SK-N-SH (cell line): ENCODE results near the gene DUSP9. TPM values are rescaled to one million over a fixed set of nuclear protein-coding genes. Genes with fewer than 3 reads are reported as not detected.
A peak's percentile ranks its signal among the peaks of the same experiment; 100 is the strongest.

ENCODE experiments used
- CTCF ChIA-PET: fragments of 300-600, 350-600 bp; formaldehyde crosslinking; extraction: SDS; loops from one replicate; lab custom pipeline; 2021; lab: Yijun Ruan, JAX
- POLR2A ChIA-PET: fragments of 350-600 bp; sonication (Branson Sonifier 250); formaldehyde crosslinking; extraction: SDS; loops from one replicate; lab custom pipeline; 2020; ENCODE audit warnings: antibody characterized with exemption, inconsistent platforms; lab: Yijun Ruan, JAX
- DNase-seq: peaks from one replicate; pipeline ENCODE4 v3.0.0; 2012
- H2AFZ ChIP-seq: fragments of 200-600 bp; sonication (generic); 2 replicates; pipeline ENCODE4 v1.8.1; 2016; ENCODE audit warnings: antibody characterized with exemption, mild to moderate bottlenecking, low read depth
- H3F3A ChIP-seq: fragments of 200-600 bp; sonication (generic); replicated peaks from 2 replicates; pipeline ENCODE3; 2016; ENCODE audit warnings: antibody characterized with exemption, mild to moderate bottlenecking; ENCODE audit not compliant: insufficient read depth
- H3K27ac ChIP-seq, 2 experiments: fragments of 200-500 bp in 1 of 2; fragments of 200-600 bp in 1 of 2; sonication (Bioruptor generic) in 1 of 2; sonication (generic), shearing (Covaris generic) in 1 of 2; 2 replicates each; pipeline versions ENCODE4 v1.5.1 to v1.6.1; 2014 to 2016; ENCODE audit warnings: low read depth in 2 of 2, inconsistent platforms in 1 of 2, low read length in 1 of 2, mild to moderate bottlenecking in 1 of 2, mixed read lengths in 1 of 2
- H3K27me3 ChIP-seq: fragments of 200-600 bp; sonication (generic), shearing (Covaris generic); 2 replicates; pipeline ENCODE4 v1.6.1; 2016; ENCODE audit warnings: mixed run types; ENCODE audit not compliant: insufficient read depth
- H3K36me3 ChIP-seq, 2 experiments: fragments of 200-500 bp in 1 of 2; fragments of 200-600 bp in 1 of 2; sonication (Bioruptor generic) in 1 of 2; sonication (generic) in 1 of 2; replicated peaks in 1 of 2; 2 replicates each; pipeline versions ENCODE3 to v1.5.1; 2014 to 2016; ENCODE audit warnings: low read length in 1 of 2, mild to moderate bottlenecking in 1 of 2; ENCODE audit not compliant: insufficient read depth in 2 of 2, control insufficient read depth in 1 of 2
- H3K4me1 ChIP-seq, 2 experiments: fragments of 200-500 bp in 1 of 2; fragments of 200-600 bp in 1 of 2; sonication (Bioruptor generic) in 1 of 2; sonication (generic), shearing (Covaris generic) in 1 of 2; 2 replicates each; pipeline versions ENCODE4 v1.5.1 to v1.6.1; 2014 to 2016; ENCODE audit warnings: low read depth in 1 of 2, low read length in 1 of 2, mixed run types in 1 of 2; ENCODE audit not compliant: insufficient read depth in 2 of 2, control insufficient read depth in 1 of 2
- H3K4me2 ChIP-seq: fragments of 200-600 bp; sonication (generic), shearing (Covaris generic); 2 replicates; pipeline ENCODE4 v1.6.1; 2017; ENCODE audit warnings: mixed run types
- H3K4me3 ChIP-seq, 2 experiments: fragments of 200-500 bp in 1 of 2; fragments of 200-600 bp in 1 of 2; sonication (Bioruptor generic) in 1 of 2; sonication (generic), shearing (Covaris generic) in 1 of 2; 2 replicates each; pipeline versions ENCODE4 v1.5.1 to v1.8.1; 2014 to 2016; ENCODE audit warnings: low read depth in 2 of 2, inconsistent platforms in 1 of 2, low read length in 1 of 2, mild to moderate bottlenecking in 1 of 2, mixed read lengths in 1 of 2, moderate library complexity in 1 of 2
- H3K79me2 ChIP-seq: fragments of 200-600 bp; sonication (generic); 2 replicates; pipeline ENCODE4 v1.8.1; 2017; ENCODE audit warnings: mild to moderate bottlenecking; ENCODE audit not compliant: insufficient read depth
- H3K9ac ChIP-seq: fragments of 200-600 bp; sonication (generic); 2 replicates; pipeline ENCODE4 v1.6.1; 2017; ENCODE audit warnings: mixed run types
- H3K9me2 ChIP-seq: fragments of 200-600 bp; sonication (generic); 2 replicates; pipeline ENCODE4 v1.6.1; 2017; ENCODE audit warnings: mixed run types
- H3K9me3 ChIP-seq: fragments of 200-600 bp; sonication (generic); 2 replicates; pipeline ENCODE4 v1.6.1; 2017; ENCODE audit warnings: mixed run types, mild to moderate bottlenecking, moderate library complexity
- H4K20me1 ChIP-seq: fragments of 200-600 bp; sonication (generic); 2 replicates; pipeline ENCODE4 v1.6.1; 2017; ENCODE audit warnings: mild to moderate bottlenecking, mixed run types; ENCODE audit not compliant: insufficient read depth
- FOXJ3 ChIP-seq: sonication (generic); formaldehyde crosslinking; IDR thresholded peaks from 2 replicates; pipeline ENCODE4 v1.5.1; 2020; ENCODE audit warnings: mild to moderate bottlenecking, missing genetic modification reagents
- FOXM1 ChIP-seq: IDR thresholded peaks from 2 replicates; pipeline ENCODE4 v1.4.0; 2012; ENCODE audit warnings: low read depth, mild to moderate bottlenecking
- GABPA ChIP-seq: IDR thresholded peaks from 2 replicates; pipeline ENCODE4 v1.4.0; 2012; ENCODE audit warnings: low read depth, mild to moderate bottlenecking
- JUND ChIP-seq: IDR thresholded peaks from 2 replicates; pipeline ENCODE4 v1.4.0; 2012
- MEF2A ChIP-seq: IDR thresholded peaks from 2 replicates; pipeline ENCODE4 v1.4.0; 2012; ENCODE audit warnings: low read depth, borderline replicate concordance
- NFIC ChIP-seq: IDR thresholded peaks from 2 replicates; pipeline ENCODE4 v1.4.0; 2012; ENCODE audit warnings: borderline replicate concordance
- POLR2AphosphoS5 ChIP-seq: IDR thresholded peaks from 2 replicates; pipeline ENCODE4 v1.6.1; 2012; ENCODE audit warnings: low read depth, low read length
- RCOR1 ChIP-seq: fragments of 150-350 bp; IDR thresholded peaks from 2 replicates; pipeline ENCODE4 v1.6.1; 2017; ENCODE audit warnings: antibody characterized with exemption, low read length
- SMC3 ChIP-seq: IDR thresholded peaks from 2 replicates; pipeline ENCODE4 v1.6.1; 2012; ENCODE audit warnings: low read depth, low read length, improper control_type of control experiment
- TAF1 ChIP-seq: IDR thresholded peaks from 2 replicates; pipeline ENCODE4 v1.6.1; 2012; ENCODE audit warnings: low read depth, mild to moderate bottlenecking, low read length, moderate library complexity, borderline replicate concordance
- TCF12 ChIP-seq: IDR thresholded peaks from 2 replicates; pipeline ENCODE4 v1.4.0; 2012
- TEAD4 ChIP-seq: IDR thresholded peaks from 2 replicates; pipeline ENCODE4 v1.4.0; 2012; ENCODE audit warnings: mild to moderate bottlenecking, borderline replicate concordance; ENCODE audit not compliant: insufficient read depth
- WGBS: methylation state at CpG from one replicate; pipeline ENCODE4 v1.1.6; 2017; ENCODE audit warnings: low lambda C conversion rate; 5-methylcytosine and 5-hydroxymethylcytosine counted together
- polyA plus RNA-seq, 3 experiments: library from polyadenylated mRNA; depleted of rRNA; stranded (reverse); fragments of >200 nt; gene quantifications; 2 replicates each; pipeline ENCODE4 v1.2.3, GENCODE V29; 2012
- TF ChIP-seq, protein P1 (sequence below): IDR thresholded peaks from 2 replicates; pipeline ENCODE4 v1.6.1; 2012; ENCODE audit warnings: mild to moderate bottlenecking, low read depth, low read length, moderate library complexity
- TF ChIP-seq, protein P2 (sequence below): fragments of 150-350 bp; IDR thresholded peaks from 2 replicates; pipeline ENCODE4 v1.6.1; 2017; ENCODE audit warnings: antibody characterized with exemption, low read length, low read depth, borderline replicate concordance
- TF ChIP-seq, protein P3 (sequence below): IDR thresholded peaks from 2 replicates; pipeline ENCODE4 v1.4.0; 2012; ENCODE audit warnings: low read depth, borderline replicate concordance

Gene DUSP9
- polyA plus RNA-seq, 1 of the 3 experiments (the other 2 are of a cell fraction), result 0.05 TPM

DNA sequence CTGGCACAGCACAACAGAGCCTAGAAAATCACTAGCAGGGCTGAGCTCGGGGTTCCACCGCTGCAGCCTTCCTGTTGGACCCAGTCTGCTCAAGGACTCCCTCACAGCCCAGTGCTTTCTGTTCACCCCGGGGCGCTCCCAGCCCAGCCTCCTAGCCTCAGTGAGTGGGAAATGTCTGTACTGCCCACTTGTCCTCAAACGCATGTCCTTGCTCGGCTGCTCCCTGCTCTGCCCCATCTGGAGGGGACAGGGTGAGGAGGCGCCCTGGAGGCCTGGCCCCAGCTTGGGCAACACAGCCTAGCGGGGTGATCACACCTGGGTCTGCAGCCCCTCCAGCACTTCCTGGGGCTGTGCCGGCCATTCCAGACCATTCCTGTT, 36.2 kb upstream of the DUSP9 start:
- peaks cover 0 to 10% of the 10 kb centered on the region in 2 experiments; a peak in 1 of 4 replicates for H3K4me1 ChIP-seq
- ChIA-PET CTCF (interaction anchor here (1.1 to 13.0 kb wide), 16 partner anchors 11 to 95 kb away, joined by 3 to 128 read pairs (median 10); partner anchors contain the start of genes CCNQ and DUSP9), POLR2A (interaction anchor here (0.6 to 1.2 kb wide), 2 partner anchors 13 to 361 kb away, joined by 3 read pairs; no protein-coding TSS in a partner anchor)
- H3K9me3 ChIP-seq, result no peaks in the 10 kb centered on the region
- peak overlapping the region; percentile 67; the same call in 1 of the 2 replicates for H3K4me2 ChIP-seq
- peak overlapping the region in 1 of 2 experiments; percentile 37; a peak in 1 of 4 replicates for H3K4me3 ChIP-seq
- no peaks in the 10 kb centered on the region for H3K9me2 ChIP-seq
- no peak overlapping the region for H2AFZ ChIP-seq
- H3K27ac ChIP-seq, result peak overlapping the region in 1 of 2 experiments; percentile 64; a peak in 1 of 4 replicates
- WGBS, result 64% methylated on average over 7 of the region's 9 CpGs
- no peaks in the 10 kb centered on the region for H3F3A ChIP-seq
- no peaks in the 10 kb centered on the region for H3K79me2 ChIP-seq
- TF ChIP-seq NFIC (no peak), TAF1 (no peak), POLR2AphosphoS5 (no peak), FOXM1 (no peak), FOXJ3 (CRISPR knock-in tag) (no peak), SMC3 (no peak), MEF2A (no peak), GABPA (no peak), RCOR1 (no peak), TCF12 (no peak), JUND (no peak), TEAD4 (no peak)
- TF ChIP-seq, protein P1, sequence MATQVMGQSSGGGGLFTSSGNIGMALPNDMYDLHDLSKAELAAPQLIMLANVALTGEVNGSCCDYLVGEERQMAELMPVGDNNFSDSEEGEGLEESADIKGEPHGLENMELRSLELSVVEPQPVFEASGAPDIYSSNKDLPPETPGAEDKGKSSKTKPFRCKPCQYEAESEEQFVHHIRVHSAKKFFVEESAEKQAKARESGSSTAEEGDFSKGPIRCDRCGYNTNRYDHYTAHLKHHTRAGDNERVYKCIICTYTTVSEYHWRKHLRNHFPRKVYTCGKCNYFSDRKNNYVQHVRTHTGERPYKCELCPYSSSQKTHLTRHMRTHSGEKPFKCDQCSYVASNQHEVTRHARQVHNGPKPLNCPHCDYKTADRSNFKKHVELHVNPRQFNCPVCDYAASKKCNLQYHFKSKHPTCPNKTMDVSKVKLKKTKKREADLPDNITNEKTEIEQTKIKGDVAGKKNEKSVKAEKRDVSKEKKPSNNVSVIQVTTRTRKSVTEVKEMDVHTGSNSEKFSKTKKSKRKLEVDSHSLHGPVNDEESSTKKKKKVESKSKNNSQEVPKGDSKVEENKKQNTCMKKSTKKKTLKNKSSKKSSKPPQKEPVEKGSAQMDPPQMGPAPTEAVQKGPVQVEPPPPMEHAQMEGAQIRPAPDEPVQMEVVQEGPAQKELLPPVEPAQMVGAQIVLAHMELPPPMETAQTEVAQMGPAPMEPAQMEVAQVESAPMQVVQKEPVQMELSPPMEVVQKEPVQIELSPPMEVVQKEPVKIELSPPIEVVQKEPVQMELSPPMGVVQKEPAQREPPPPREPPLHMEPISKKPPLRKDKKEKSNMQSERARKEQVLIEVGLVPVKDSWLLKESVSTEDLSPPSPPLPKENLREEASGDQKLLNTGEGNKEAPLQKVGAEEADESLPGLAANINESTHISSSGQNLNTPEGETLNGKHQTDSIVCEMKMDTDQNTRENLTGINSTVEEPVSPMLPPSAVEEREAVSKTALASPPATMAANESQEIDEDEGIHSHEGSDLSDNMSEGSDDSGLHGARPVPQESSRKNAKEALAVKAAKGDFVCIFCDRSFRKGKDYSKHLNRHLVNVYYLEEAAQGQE, result no peak
- TF ChIP-seq, protein P2, sequence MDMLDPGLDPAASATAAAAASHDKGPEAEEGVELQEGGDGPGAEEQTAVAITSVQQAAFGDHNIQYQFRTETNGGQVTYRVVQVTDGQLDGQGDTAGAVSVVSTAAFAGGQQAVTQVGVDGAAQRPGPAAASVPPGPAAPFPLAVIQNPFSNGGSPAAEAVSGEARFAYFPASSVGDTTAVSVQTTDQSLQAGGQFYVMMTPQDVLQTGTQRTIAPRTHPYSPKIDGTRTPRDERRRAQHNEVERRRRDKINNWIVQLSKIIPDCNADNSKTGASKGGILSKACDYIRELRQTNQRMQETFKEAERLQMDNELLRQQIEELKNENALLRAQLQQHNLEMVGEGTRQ, result no peak
- TF ChIP-seq, protein P3, sequence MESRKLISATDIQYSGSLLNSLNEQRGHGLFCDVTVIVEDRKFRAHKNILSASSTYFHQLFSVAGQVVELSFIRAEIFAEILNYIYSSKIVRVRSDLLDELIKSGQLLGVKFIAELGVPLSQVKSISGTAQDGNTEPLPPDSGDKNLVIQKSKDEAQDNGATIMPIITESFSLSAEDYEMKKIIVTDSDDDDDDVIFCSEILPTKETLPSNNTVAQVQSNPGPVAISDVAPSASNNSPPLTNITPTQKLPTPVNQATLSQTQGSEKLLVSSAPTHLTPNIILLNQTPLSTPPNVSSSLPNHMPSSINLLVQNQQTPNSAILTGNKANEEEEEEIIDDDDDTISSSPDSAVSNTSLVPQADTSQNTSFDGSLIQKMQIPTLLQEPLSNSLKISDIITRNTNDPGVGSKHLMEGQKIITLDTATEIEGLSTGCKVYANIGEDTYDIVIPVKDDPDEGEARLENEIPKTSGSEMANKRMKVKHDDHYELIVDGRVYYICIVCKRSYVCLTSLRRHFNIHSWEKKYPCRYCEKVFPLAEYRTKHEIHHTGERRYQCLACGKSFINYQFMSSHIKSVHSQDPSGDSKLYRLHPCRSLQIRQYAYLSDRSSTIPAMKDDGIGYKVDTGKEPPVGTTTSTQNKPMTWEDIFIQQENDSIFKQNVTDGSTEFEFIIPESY, result no peak
- no peak overlapping the region for H3K9ac ChIP-seq
- no peaks in the 10 kb centered on the region for H3K36me3 ChIP-seq
- no peaks in the 10 kb centered on the region for H4K20me1 ChIP-seq
- H3K27me3 ChIP-seq, result peaks cover 62% of the 10 kb centered on the region
- no peak for DNase-seq
